CD14-positive monocyte (primary cell): Measurements from ENCODE around the gene ERG. TPM values are rescaled to one million over a fixed set of nuclear protein-coding genes. Genes with fewer than 3 reads are reported as not detected.

Source experiments
- DNase-seq, 3 donors: peaks; one replicate each; pipeline ENCODE4 v3.0.0-alpha.2; 2011 to 2022
- H2AFZ ChIP-seq: 2 replicates; pipeline ENCODE4 v1.6.0; 2012; ENCODE audit warnings: mild to moderate bottlenecking, low read depth, low read length, inconsistent platforms; ENCODE audit not compliant: insufficient read depth, poor library complexity, severe bottlenecking
- H3K27ac ChIP-seq, 2 donors: 1 replicate in 1 of 2; 2 replicates in 1 of 2; pipeline ENCODE4 v1.5.1; 2012 to 2013; ENCODE audit warnings: low read length in 2 of 2, control low read depth in 1 of 2, inconsistent platforms in 1 of 2, low read depth in 1 of 2, mild to moderate bottlenecking in 1 of 2
- H3K27me3 ChIP-seq, 2 donors: one replicate each; pipeline versions ENCODE4 v1.6.0 to v1.6.1; 2011 to 2013; ENCODE audit warnings: low read length in 2 of 2; ENCODE audit not compliant: control insufficient read depth in 2 of 2, insufficient read depth in 2 of 2
- H3K36me3 ChIP-seq, 2 donors: replicated peaks in 1 of 2; 1 replicate in 1 of 2; 2 replicates in 1 of 2; pipeline versions ENCODE4 v1.5.1 to v1.6.1; 2012 to 2013; ENCODE audit warnings: low read length in 2 of 2, control low read depth in 1 of 2, inconsistent platforms in 1 of 2, mild to moderate bottlenecking in 1 of 2; ENCODE audit not compliant: insufficient read depth in 2 of 2, control insufficient read depth in 1 of 2
- H3K4me1 ChIP-seq, 2 donors: 1 replicate in 1 of 2; 2 replicates in 1 of 2; pipeline versions ENCODE4 v1.5.1 to v1.6.1; 2012 to 2013; ENCODE audit warnings: low read length in 2 of 2, control low read depth in 1 of 2, inconsistent platforms in 1 of 2, mild to moderate bottlenecking in 1 of 2, moderate library complexity in 1 of 2; ENCODE audit not compliant: insufficient read depth in 2 of 2, control insufficient read depth in 1 of 2
- H3K4me2 ChIP-seq: replicated peaks from 2 replicates; pipeline ENCODE3; 2012; ENCODE audit warnings: low read length, moderate library complexity, mild to moderate bottlenecking; ENCODE audit not compliant: poor library complexity, severe bottlenecking; ENCODE audit errors: extremely low read depth
- H3K4me3 ChIP-seq, 3 experiments: fragments of 200-600 bp in 1 of 3; sonication (generic) in 1 of 3; replicated peaks in 1 of 3; 1 replicate in 2 of 3; 2 replicates in 1 of 3; pipeline ENCODE4 v1.5.1; 2011 to 2013; ENCODE audit warnings: low read length in 3 of 3, mild to moderate bottlenecking in 3 of 3, control low read depth in 2 of 3, low read depth in 2 of 3, inconsistent platforms in 1 of 3, moderate library complexity in 1 of 3
- H3K79me2 ChIP-seq: 2 replicates; pipeline ENCODE4 v1.6.0; 2012; ENCODE audit warnings: mild to moderate bottlenecking, control low read depth, inconsistent platforms, low read length, moderate library complexity; ENCODE audit not compliant: insufficient read depth
- H3K9ac ChIP-seq: 2 replicates; pipeline ENCODE4 v1.6.0; 2017; ENCODE audit warnings: low read length, mild to moderate bottlenecking; ENCODE audit not compliant: insufficient read depth, poor library complexity, severe bottlenecking
- H3K9me3 ChIP-seq, 2 donors: replicated peaks in 1 of 2; 1 replicate in 1 of 2; 2 replicates in 1 of 2; pipeline versions ENCODE4 v1.5.1 to v1.6.1; 2012 to 2013; ENCODE audit warnings: low read length in 2 of 2, control low read depth in 1 of 2; ENCODE audit not compliant: control insufficient read depth in 1 of 2, insufficient read depth in 1 of 2
- H4K20me1 ChIP-seq: 2 replicates; pipeline ENCODE4 v1.6.0; 2012; ENCODE audit warnings: mild to moderate bottlenecking, low read length, control low read depth, moderate library complexity; ENCODE audit not compliant: insufficient read depth
- H3K27ac Mint-ChIP-seq, 7 donors: one replicate each; pipeline ENCODE4 v1.8.0; 2020; ENCODE audit warnings: mild to moderate bottlenecking in 7 of 7, mixed read lengths in 7 of 7, moderate library complexity in 6 of 7, inconsistent platforms in 2 of 7
- H3K27me3 Mint-ChIP-seq, 3 donors: one replicate each; pipeline ENCODE4 v1.8.0; 2021 to 2022; ENCODE audit warnings: low read depth in 3 of 3, mild to moderate bottlenecking in 3 of 3, mixed read lengths in 3 of 3, moderate library complexity in 3 of 3, inconsistent platforms in 1 of 3
- H3K36me3 Mint-ChIP-seq, 2 donors: one replicate each; pipeline ENCODE4 v1.8.0; 2020; ENCODE audit warnings: mixed read lengths in 2 of 2, inconsistent platforms in 1 of 2, mild to moderate bottlenecking in 1 of 2
- H3K4me1 Mint-ChIP-seq: one replicate; pipeline ENCODE4 v1.8.0; 2020; ENCODE audit warnings: mild to moderate bottlenecking, mixed read lengths
- H3K4me3 Mint-ChIP-seq, 2 donors: one replicate each; pipeline ENCODE4 v1.8.0; 2020; ENCODE audit warnings: mild to moderate bottlenecking in 2 of 2, mixed read lengths in 2 of 2, moderate library complexity in 1 of 2
- H3K9me3 Mint-ChIP-seq, 7 donors: one replicate each; pipeline ENCODE4 v1.8.0; 2020 to 2022; ENCODE audit warnings: mixed read lengths in 7 of 7, mild to moderate bottlenecking in 6 of 7, moderate library complexity in 6 of 7, inconsistent platforms in 2 of 7
- WGBS: methylation state at CpG from one replicate; pipeline ENCODE4 v1.1.5; 2013; ENCODE audit warnings: missing lambda C conversion rate; ENCODE audit not compliant: insufficient coverage; 5-methylcytosine and 5-hydroxymethylcytosine counted together
- intact Hi-C, 2 donors: fragments of 100-400 bp; cut with micrococcal nuclease; formaldehyde crosslinking; loops; one replicate each; pipeline versions ENCODE4 v1.15.0 to v1.15.1; 2023
- polyA plus RNA-seq, 3 donors: library from polyadenylated mRNA; depleted of rRNA in 1 of 3; unstranded in 2 of 3; stranded (reverse) in 1 of 3; fragments of 300-500 nt in 2 of 3; fragments of >200 nt in 1 of 3; fragmentation: Illumina TruSeq in 2 of 3; gene quantifications; 1 replicate in 2 of 3; 2 replicates in 1 of 3; pipeline ENCODE4 v1.2.3, GENCODE V29; 2012 to 2021
- small RNA-seq: library from RNA; depleted of rRNA; stranded (forward); fragments of <200 nt; gene quantifications from one replicate; pipeline ENCODE3, GENCODE V24; 2012; ENCODE audit warnings: low read depth; ENCODE audit not compliant: insufficient read length
- TF ChIP-seq, protein P1 (sequence below): fragments of 200-600 bp; IDR thresholded peaks from one replicate; pipeline ENCODE4 v1.8.0; 2022; ENCODE audit warnings: antibody characterized with exemption, mild to moderate bottlenecking

Gene ERG
- polyA plus RNA-seq, 3 donors, result 0.16 to 0.22 TPM; not detected in 1

DNA sequence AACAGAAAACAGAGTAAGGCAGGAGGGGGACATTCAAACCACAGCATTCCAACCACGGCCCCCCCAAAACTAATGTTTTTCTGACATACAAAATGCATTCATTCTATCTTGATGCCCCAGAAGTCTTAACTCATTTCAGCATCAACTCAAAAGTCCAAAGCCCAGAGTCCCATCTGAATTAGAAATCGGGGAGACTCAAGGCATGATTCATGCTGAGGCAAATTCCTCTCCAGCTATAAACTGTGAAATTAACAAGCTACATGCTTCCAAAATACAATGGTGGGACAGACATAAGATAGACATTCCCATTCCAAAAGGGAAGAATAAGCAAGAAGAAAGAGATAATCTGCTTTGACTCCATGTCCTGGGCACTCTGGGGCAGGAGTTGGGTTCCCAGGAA lies 167.6 kb downstream of the ERG start:
- Mint-ChIP-seq H3K4me1 (peaks cover 42% of the 10 kb centered on the region), H3K27me3 (peaks cover 4 to 19% (median 15%) of the 10 kb centered on the region in 3 donors), H3K4me3 (no peak overlapping the region), H3K9me3 (peaks cover 0 to 3% (median 1%) of the 10 kb centered on the region in 7 donors), H3K36me3 (peaks cover 0 to 16% of the 10 kb centered on the region in 2 donors), H3K27ac (no peak overlapping the region)
- Histone ChIP-seq H2AFZ (no peak overlapping the region), H3K36me3 (no peaks in the 10 kb centered on the region), H3K9me3 (no peaks in the 10 kb centered on the region), H3K27ac (no peak overlapping the region), H3K4me3 (no peak overlapping the region), H3K4me1 (peaks cover 19 to 34% of the 10 kb centered on the region in 2 donors), H4K20me1 (no peaks in the 10 kb centered on the region), H3K9ac (no peak overlapping the region), H3K27me3 (peaks cover 3 to 11% of the 10 kb centered on the region in 2 donors), H3K79me2 (no peaks in the 10 kb centered on the region), H3K4me2 (no peak overlapping the region)
- TF ChIP-seq, protein P1, sequence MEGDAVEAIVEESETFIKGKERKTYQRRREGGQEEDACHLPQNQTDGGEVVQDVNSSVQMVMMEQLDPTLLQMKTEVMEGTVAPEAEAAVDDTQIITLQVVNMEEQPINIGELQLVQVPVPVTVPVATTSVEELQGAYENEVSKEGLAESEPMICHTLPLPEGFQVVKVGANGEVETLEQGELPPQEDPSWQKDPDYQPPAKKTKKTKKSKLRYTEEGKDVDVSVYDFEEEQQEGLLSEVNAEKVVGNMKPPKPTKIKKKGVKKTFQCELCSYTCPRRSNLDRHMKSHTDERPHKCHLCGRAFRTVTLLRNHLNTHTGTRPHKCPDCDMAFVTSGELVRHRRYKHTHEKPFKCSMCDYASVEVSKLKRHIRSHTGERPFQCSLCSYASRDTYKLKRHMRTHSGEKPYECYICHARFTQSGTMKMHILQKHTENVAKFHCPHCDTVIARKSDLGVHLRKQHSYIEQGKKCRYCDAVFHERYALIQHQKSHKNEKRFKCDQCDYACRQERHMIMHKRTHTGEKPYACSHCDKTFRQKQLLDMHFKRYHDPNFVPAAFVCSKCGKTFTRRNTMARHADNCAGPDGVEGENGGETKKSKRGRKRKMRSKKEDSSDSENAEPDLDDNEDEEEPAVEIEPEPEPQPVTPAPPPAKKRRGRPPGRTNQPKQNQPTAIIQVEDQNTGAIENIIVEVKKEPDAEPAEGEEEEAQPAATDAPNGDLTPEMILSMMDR, result no peak
- WGBS, result 100% methylated on average over 2 of the region's 2 CpGs
- intact Hi-C loops, result loop anchor here in 1 of 2 donors (10.0 kb wide), 1 partner anchor 66 kb away; no protein-coding TSS in a partner anchor
- no peak for DNase-seq

Small RNA genes within 50 kb of the gene (small RNA-seq; reads per million reads assigned to genes)
- not detected for gene SNRPGP13

Other genes starting within 250 kb of the ERG start
- gene KCNJ15, start 241.5 kb downstream of the ERG start, polyA plus RNA-seq, result 10 to 100 TPM in 1 of 3 donors, 1 to 10 TPM in 2; 4.5 to 26.5 (median 8.0) TPM